Adrenal gland (tissue), 12 donors: Measurements from ENCODE around the gene WIZ. TPM values are rescaled to one million over a fixed set of nuclear protein-coding genes. Genes with fewer than 3 reads are reported as not detected.
"Not testable (repeated sequence)": the region's sequence is repeated elsewhere in the genome, so short reads cannot be mapped to it uniquely, and the experiment has no call there.

Experiments
- DNase-seq, 7 donors: peaks; one replicate each; pipeline ENCODE4 v3.0.0-alpha.2; 2019 to 2020
- H3K27ac ChIP-seq, 5 donors: fragments of 200-600 bp; sonication (generic) in 4 of 5; 1 replicate in 3 of 5; 2 replicates in 2 of 5; pipeline versions ENCODE4 v1.5.1 to v1.8.0; 2016 to 2020; ENCODE audit warnings: mild to moderate bottlenecking in 1 of 5
- H3K27me3 ChIP-seq: fragments of 200-600 bp; 2 replicates; pipeline ENCODE4 v1.8.0; 2021
- H3K36me3 ChIP-seq, 2 donors: fragments of 200-600 bp; replicated peaks in 1 of 2; 1 replicate in 1 of 2; 2 replicates in 1 of 2; pipeline versions ENCODE4 v1.5.1 to v1.8.0; 2018 to 2022
- H3K4me1 ChIP-seq, 2 donors: fragments of 200-600 bp; replicated peaks in 1 of 2; 1 replicate in 1 of 2; 2 replicates in 1 of 2; pipeline versions ENCODE4 v1.5.1 to v1.8.0; 2018 to 2021
- H3K4me3 ChIP-seq, 4 donors: fragments of 200-600 bp; sonication (generic) in 3 of 4; one replicate each; pipeline ENCODE4 v1.5.1; 2016 to 2018
- H3K9me3 ChIP-seq, 3 donors: fragments of 200-600 bp; sonication (generic) in 1 of 3; replicated peaks in 1 of 3; 1 replicate in 2 of 3; 2 replicates in 1 of 3; pipeline versions ENCODE4 v1.5.1 to v1.8.0; 2016 to 2021
- POLR2A ChIP-seq, 2 donors: fragments of 450-650 bp; IDR thresholded peaks; one replicate each; pipeline ENCODE4 v1.6.1; 2017; ENCODE audit warnings: antibody characterized with exemption in 2 of 2, mild to moderate bottlenecking in 2 of 2, moderate library complexity in 1 of 2
- WGBS, 4 donors: extraction: QIAGEN DNeasy Blood & Tissue Kit in 2 of 4; methylation state at CpG; one replicate each; pipeline versions ENCODE4 v1.1.5 to v1.1.7; 2013 to 2017; 5-methylcytosine and 5-hydroxymethylcytosine counted together
- intact Hi-C, 2 donors: fragments of 100-400 bp; cut with DNase I; formaldehyde crosslinking; loops; one replicate each; pipeline versions ENCODE4 v1.14.1 to v1.15.0; 2022 to 2023
- polyA plus RNA-seq, 3 donors: library from polyadenylated mRNA; stranded (reverse); fragments of 200-250 nt in 2 of 3; fragments of 350-450 nt in 1 of 3; fragmentation: Illumina TruSeq in 1 of 3; extraction: RNeasy Lipid Tissue Mini Kit (QIAGEN cat#74804) in 1 of 3; gene quantifications; one replicate each; pipeline ENCODE4 v1.2.3, GENCODE V29; 2013 to 2014
- total RNA-seq, 9 donors: library from RNA; depleted of rRNA in 4 of 9; stranded (reverse); fragments of >200 nt in 4 of 9; fragments of 120-200 nt in 1 of 9; fragmentation: NEBNext Ultra II Directional in 1 of 9; extraction: Animal tissue kit (Norgen Biotek cat#: 25700) in 1 of 9; gene quantifications; one replicate each; pipeline versions ENCODE4 v1.1.0 to v1.2.4, GENCODE V29; 2013 to 2023
- TF ChIP-seq, protein P1 (sequence below), 6 experiments: fragments of 450-650 bp in 4 of 6; fragments of 200-600 bp in 2 of 6; sonication (generic) in 1 of 6; IDR thresholded peaks; 1 replicate in 5 of 6; 2 replicates in 1 of 6; pipeline versions ENCODE4 v1.5.1 to v1.8.0; 2016 to 2021; ENCODE audit warnings: antibody characterized with exemption in 6 of 6, mild to moderate bottlenecking in 2 of 6, moderate library complexity in 1 of 6
- donor health status: healthy with polysubstance abuse.
- donor health status: Bipolar disorder and iron deficiency.
- donor health status: DM: yes; HTN: yes; CAD: no.
- donor health status: DM: no; HTN: no; CAD: no.
- donor health status: DM: no; HTN: no; CAD: no.
- donor health status: DM: yes; HTN: yes; CAD: no.

WIZ gene
- total and polyA plus RNA-seq, 12 donors: 5.7 to 49.2 (median 30.6) TPM

DNA sequence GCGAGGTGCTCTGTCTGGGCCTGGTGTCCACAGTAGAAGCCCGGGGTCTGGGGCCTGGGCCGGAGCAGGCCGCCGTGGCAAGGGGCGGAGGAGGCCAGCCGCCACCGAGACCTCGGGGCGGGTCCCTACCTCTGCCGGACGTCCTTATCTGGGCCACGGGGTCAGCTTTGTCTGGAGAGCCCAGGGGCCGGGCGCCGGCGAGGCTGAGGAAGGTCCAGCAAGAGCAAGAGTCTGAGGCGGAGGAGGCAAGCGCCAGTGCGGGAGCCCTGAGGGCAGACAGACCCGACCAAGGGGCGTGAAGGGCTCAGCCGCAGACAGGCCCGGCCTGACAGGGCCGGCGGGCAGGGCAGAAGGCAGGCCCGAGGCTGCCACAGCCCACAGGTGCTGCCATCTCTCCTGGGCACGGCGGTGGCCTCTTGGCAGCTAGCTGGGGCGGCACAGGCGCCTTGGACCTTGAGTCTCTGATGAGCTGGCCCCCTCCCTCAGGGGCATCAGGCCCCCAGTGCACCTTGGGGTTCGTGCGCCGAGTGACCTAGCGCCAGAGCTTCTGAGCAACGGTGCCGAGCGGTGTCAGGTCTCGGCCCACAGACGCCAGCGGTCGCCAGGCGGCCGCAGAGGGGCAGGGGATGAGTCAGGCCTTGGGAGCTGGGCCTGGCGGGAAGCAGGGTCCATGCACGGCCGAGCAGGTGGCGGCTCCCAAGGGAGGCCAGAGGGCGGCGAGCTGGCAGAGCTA lies 51.1 kb downstream of the WIZ start:
- Histone ChIP-seq H3K9me3 (no peaks in the 10 kb centered on the region), H3K27ac (peak overlapping the region in 2 of 5 donors; percentile 49 to 58), H3K36me3 (peaks cover 0 to 96% of the 10 kb centered on the region in 2 donors), H3K27me3 (no peaks in the 10 kb centered on the region), H3K4me3 (no peak overlapping the region), H3K4me1 (peaks cover 0 to 22% of the 10 kb centered on the region in 2 donors)
- intact Hi-C loops: no loop called here
- WGBS, 4 donors: 73 to 88% (median 77%) methylated on average over 8 to 50 of the region's 50 CpGs
- no peak for TF ChIP-seq POLR2A (IDR thresholded peaks at IDR 0.05)
- TF ChIP-seq, protein P1, sequence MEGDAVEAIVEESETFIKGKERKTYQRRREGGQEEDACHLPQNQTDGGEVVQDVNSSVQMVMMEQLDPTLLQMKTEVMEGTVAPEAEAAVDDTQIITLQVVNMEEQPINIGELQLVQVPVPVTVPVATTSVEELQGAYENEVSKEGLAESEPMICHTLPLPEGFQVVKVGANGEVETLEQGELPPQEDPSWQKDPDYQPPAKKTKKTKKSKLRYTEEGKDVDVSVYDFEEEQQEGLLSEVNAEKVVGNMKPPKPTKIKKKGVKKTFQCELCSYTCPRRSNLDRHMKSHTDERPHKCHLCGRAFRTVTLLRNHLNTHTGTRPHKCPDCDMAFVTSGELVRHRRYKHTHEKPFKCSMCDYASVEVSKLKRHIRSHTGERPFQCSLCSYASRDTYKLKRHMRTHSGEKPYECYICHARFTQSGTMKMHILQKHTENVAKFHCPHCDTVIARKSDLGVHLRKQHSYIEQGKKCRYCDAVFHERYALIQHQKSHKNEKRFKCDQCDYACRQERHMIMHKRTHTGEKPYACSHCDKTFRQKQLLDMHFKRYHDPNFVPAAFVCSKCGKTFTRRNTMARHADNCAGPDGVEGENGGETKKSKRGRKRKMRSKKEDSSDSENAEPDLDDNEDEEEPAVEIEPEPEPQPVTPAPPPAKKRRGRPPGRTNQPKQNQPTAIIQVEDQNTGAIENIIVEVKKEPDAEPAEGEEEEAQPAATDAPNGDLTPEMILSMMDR (IDR thresholded peaks at IDR 0.05): peak in 2 of 6 experiments; percentile 19 to 28
- DNase-seq: peak in 6 of 7 donors; percentile 67 to 79 (median 73)

DNA sequence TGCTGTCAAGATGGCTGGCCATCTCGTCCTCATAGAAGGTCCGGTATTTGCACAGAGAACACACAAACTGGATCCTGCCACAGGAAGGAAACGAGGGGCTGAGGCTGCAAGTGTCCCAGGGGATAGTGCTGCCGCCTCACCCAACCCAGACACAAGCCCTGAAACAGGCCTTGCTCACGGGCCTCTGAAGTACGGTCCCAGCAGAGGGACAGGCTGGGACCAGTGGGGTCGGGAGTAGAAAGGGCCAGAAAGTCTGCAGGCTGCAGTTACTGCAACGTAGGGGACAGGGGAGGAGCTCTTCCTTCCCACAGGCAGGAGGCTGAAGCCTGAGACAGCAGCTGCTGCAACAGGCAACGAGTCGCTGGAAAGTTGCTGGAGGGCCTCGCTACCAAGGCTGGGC lies 52.0 kb downstream of the WIZ start:
- peak in 1 of 7 donors; percentile 9 for DNase-seq
- no peak for TF ChIP-seq POLR2A (IDR thresholded peaks at IDR 0.05)
- TF ChIP-seq, protein P1 (IDR thresholded peaks at IDR 0.05): no peak
- H3K36me3 ChIP-seq: peaks cover 0 to 93% of the 10 kb centered on the region in 2 donors
- peaks cover 0 to 13% of the 10 kb centered on the region in 2 donors for H3K4me1 ChIP-seq
- H3K27me3 ChIP-seq: no peaks in the 10 kb centered on the region
- no peak overlapping the region for H3K4me3 ChIP-seq
- no peaks in the 10 kb centered on the region for H3K9me3 ChIP-seq
- intact Hi-C loops: no loop called here
- WGBS, 4 donors: 76 to 84% (median 81%) methylated on average over 5 to 11 of the region's 11 CpGs
- H3K27ac ChIP-seq: no peak overlapping the region

- peak in 1 of 7 donors; percentile 10 for DNase-seq
- Histone ChIP-seq H3K27ac (no peak overlapping the region), H3K36me3 (peaks cover 0 to 91% of the 10 kb centered on the region in 2 donors), H3K4me1 (peaks cover 0 to 7% of the 10 kb centered on the region in 2 donors), H3K9me3 (no peaks in the 10 kb centered on the region), H3K27me3 (no peaks in the 10 kb centered on the region), H3K4me3 (no peak overlapping the region)
- intact Hi-C loops: no loop called here
- TF ChIP-seq, protein P1 (IDR thresholded peaks at IDR 0.05): no peak
- no peak for TF ChIP-seq POLR2A (IDR thresholded peaks at IDR 0.05)
- WGBS, 4 donors: 79 to 86% (median 85%) methylated on average over 4 to 6 of the region's 6 CpGs
Measured at GRCh38 chr19:15397236-15397635, 52.5 kb downstream of the WIZ start.

DNA sequence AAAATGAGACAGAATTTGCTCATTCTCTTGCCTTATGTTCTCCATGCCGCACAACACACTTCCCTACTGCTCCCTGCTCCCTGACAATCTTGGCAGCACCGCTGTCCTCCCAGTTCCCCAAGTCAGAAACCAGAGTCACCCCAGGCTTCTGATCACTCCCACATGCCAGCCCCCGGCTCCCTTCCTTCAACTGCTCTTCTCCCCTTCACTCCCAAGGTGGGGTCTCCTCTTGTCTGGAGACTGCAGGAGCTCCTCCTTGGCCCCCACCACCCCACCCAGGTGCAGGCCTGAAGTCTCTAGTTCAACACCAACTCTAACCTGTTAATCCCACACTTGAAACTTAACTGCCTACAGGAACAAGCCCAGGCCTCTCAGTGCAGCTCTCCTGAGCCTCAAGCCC lies 53.3 kb downstream of the WIZ start:
- intact Hi-C loops: no loop called here
- no peak for TF ChIP-seq POLR2A (IDR thresholded peaks at IDR 0.05)
- TF ChIP-seq, protein P1 (IDR thresholded peaks at IDR 0.05): no peak
- DNase-seq: peak in 1 of 7 donors; percentile 10
- H3K27ac ChIP-seq: peak overlapping the region in 1 of 5 donors; percentile 0
- no peaks in the 10 kb centered on the region for H3K9me3 ChIP-seq
- H3K36me3 ChIP-seq: peaks cover 0 to 90% of the 10 kb centered on the region in 2 donors
- H3K27me3 ChIP-seq: no peaks in the 10 kb centered on the region
- H3K4me1 ChIP-seq: peaks cover 0 to under 1% of the 10 kb centered on the region in 2 donors
- WGBS, 4 donors: 94 to 100% (median 97%) methylated on average over 3 of the region's 3 CpGs
- no peak overlapping the region for H3K4me3 ChIP-seq

DNA sequence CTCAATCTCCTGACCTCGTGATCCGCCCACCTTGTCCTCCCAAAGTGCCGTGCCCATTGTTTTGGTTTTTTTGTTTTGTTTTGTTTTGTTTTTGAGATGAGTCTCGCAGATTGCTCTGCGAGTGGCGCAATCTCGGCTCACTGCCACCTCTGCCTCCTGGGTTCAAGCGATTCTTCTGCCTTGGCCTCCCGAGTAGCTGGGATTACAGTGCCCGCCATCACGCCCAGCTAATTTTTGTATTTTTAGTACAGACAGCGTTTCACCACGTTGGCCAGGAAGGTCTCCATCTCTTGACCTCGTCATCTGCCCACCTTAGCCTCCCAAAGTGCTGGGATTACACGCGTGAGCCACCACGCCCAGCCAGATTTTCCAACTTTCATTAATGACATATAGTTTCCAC lies 54.5 kb downstream of the WIZ start:
- intact Hi-C loops, H3K4me3 ChIP-seq, H3K4me1 ChIP-seq, H3K27me3 ChIP-seq, H3K27ac ChIP-seq, H3K9me3 ChIP-seq: not testable (repeated sequence)
- peaks cover 0 to 83% of the 10 kb centered on the region in 2 donors for H3K36me3 ChIP-seq
- WGBS, 4 donors: 92 to 95% (median 93%) methylated on average over 17 of the region's 17 CpGs
- peak in 1 of 7 donors; percentile 9 for DNase-seq
